Kasumi-1 (cell line): ENCODE measurements around the gene NHSL2.
A peak's percentile ranks its signal among the peaks of the same experiment; 100 is the strongest.

ENCODE experiments used
- DNase-seq, 2 experiments: peaks; one replicate each; lab custom pipeline; 2025; lab: John Stamatoyannopoulos, UW

NHSL2 gene

GRCh38 chrX:72020204-72020603 is 109.6 kb downstream of the NHSL2 start:
- no peak for DNase-seq

GRCh38 chrX:72020788-72021187 is 110.1 kb downstream of the NHSL2 start:
- no peak for DNase-seq

GRCh38 chrX:72021975-72022374 is 111.3 kb downstream of the NHSL2 start:
- DNase-seq: peak; percentile 3 to 22

GRCh38 chrX:72023071-72023470 is 112.4 kb downstream of the NHSL2 start:
- DNase-seq: no peak

GRCh38 chrX:72025236-72025770 is 114.7 kb downstream of the NHSL2 start:
- DNase-seq: no peak

- DNase-seq: no peak
Observed at GRCh38 chrX:72026341-72027023, 115.8 kb downstream of the NHSL2 start.

GRCh38 chrX:72027024-72027913 is 116.6 kb downstream of the NHSL2 start:
- no peak for DNase-seq

- DNase-seq: no peak
Observed at GRCh38 chrX:72027914-72028307, 117.3 kb downstream of the NHSL2 start.

- DNase-seq: no peak
Observed at GRCh38 chrX:72028701-72029470, 118.2 kb downstream of the NHSL2 start.

GRCh38 chrX:72029483-72030411 is 119.1 kb downstream of the NHSL2 start:
- no peak for DNase-seq

- DNase-seq: no peak
Observed at GRCh38 chrX:72030431-72030830, 119.8 kb downstream of the NHSL2 start.

- DNase-seq: no peak
Observed at GRCh38 chrX:72031118-72031517, 120.5 kb downstream of the NHSL2 start.

GRCh38 chrX:72031634-72032033 is 121.0 kb downstream of the NHSL2 start:
- no peak for DNase-seq

- no peak for DNase-seq
Observed at GRCh38 chrX:72037601-72038000, 127.0 kb downstream of the NHSL2 start.

- DNase-seq: no peak
Observed at GRCh38 chrX:72038016-72038415, 127.4 kb downstream of the NHSL2 start.

- no peak for DNase-seq
Observed at GRCh38 chrX:72038868-72039267, 128.2 kb downstream of the NHSL2 start.

- DNase-seq: no peak
Observed at GRCh38 chrX:72040506-72040905, 129.9 kb downstream of the NHSL2 start.

GRCh38 chrX:72041176-72041575 is 130.5 kb downstream of the NHSL2 start:
- DNase-seq: no peak

- DNase-seq: no peak
Observed at GRCh38 chrX:72041871-72042851, 131.5 kb downstream of the NHSL2 start.

- DNase-seq: peak in 1 of 2 experiments; percentile 15
Observed at GRCh38 chrX:72042852-72043248, 132.2 kb downstream of the NHSL2 start.
